Esophagus muscularis mucosa (tissue), 4 donors: ENCODE data around the gene PAK5.

Experiments used
- EP300 ChIP-seq: sonication (generic); formaldehyde crosslinking; IDR thresholded peaks from one replicate; pipeline ENCODE4 v1.6.1; 2017; ENCODE audit warnings: antibody characterized with exemption
- POLR2A ChIP-seq: fragments of 450-650 bp; IDR thresholded peaks from one replicate; pipeline ENCODE4 v1.6.1; 2017; ENCODE audit warnings: antibody characterized with exemption, moderate library complexity, mild to moderate bottlenecking, low read depth
- POLR2AphosphoS5 ChIP-seq, 2 donors: sonication (generic); formaldehyde crosslinking; IDR thresholded peaks; one replicate each; pipeline ENCODE4 v1.6.1; 2017; ENCODE audit warnings: antibody characterized with exemption in 2 of 2
- TF ChIP-seq, protein P1 (sequence below), 3 experiments: fragments of 200-600 bp in 2 of 3; fragments of 450-650 bp in 1 of 3; sonication (generic) in 2 of 3; IDR thresholded peaks; one replicate each; pipeline ENCODE4 v1.5.1; 2017 to 2019; ENCODE audit warnings: antibody characterized with exemption in 3 of 3, mild to moderate bottlenecking in 2 of 3, moderate library complexity in 1 of 3

DNA sequence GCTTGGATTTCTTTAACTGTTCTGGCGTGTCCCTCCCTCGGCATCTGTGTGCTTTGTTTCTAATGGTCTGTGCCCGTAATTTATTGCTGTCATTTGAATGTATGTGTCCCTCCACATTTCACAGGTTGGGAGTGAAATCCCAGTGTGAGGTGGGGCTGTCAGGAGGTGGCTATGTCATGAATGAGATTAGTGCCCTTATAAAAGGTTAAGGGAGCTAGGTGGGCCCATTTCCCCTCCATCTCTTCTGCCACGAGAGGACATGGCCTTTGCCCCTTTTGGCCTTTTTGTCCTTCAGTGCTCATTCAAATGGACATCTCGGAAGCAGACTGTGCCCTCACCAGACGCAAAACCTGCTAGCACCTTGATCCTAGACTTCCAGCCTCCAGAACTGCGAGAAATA is 228.2 kb downstream of the PAK5 start:
- TF ChIP-seq, protein P1, sequence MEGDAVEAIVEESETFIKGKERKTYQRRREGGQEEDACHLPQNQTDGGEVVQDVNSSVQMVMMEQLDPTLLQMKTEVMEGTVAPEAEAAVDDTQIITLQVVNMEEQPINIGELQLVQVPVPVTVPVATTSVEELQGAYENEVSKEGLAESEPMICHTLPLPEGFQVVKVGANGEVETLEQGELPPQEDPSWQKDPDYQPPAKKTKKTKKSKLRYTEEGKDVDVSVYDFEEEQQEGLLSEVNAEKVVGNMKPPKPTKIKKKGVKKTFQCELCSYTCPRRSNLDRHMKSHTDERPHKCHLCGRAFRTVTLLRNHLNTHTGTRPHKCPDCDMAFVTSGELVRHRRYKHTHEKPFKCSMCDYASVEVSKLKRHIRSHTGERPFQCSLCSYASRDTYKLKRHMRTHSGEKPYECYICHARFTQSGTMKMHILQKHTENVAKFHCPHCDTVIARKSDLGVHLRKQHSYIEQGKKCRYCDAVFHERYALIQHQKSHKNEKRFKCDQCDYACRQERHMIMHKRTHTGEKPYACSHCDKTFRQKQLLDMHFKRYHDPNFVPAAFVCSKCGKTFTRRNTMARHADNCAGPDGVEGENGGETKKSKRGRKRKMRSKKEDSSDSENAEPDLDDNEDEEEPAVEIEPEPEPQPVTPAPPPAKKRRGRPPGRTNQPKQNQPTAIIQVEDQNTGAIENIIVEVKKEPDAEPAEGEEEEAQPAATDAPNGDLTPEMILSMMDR (IDR thresholded peaks at IDR 0.05): no peak
- TF ChIP-seq POLR2AphosphoS5 (IDR thresholded peaks at IDR 0.05): no peak
- TF ChIP-seq EP300: no peak
- no peak for TF ChIP-seq POLR2A
